HG02885 (cell line): Measurements from ENCODE around the gene VLDLR.

ENCODE experiments used
- ATAC-seq: cut with Tn5 transposase; IDR thresholded peaks from one replicate; pipeline ENCODE4 v1.9.1; 2021; ENCODE audit warnings: mild to moderate bottlenecking; ENCODE audit not compliant: unreplicated experiment, poor library complexity

The VLDLR gene

GRCh38 chr9:2657427-2657826 is 35.8 kb downstream of the VLDLR start:
- ATAC-seq: peak; percentile 73

GRCh38 chr9:2662496-2662895 is 40.9 kb downstream of the VLDLR start:
- no peak for ATAC-seq

GRCh38 chr9:2663461-2664173 is 42.0 kb downstream of the VLDLR start:
- no peak for ATAC-seq

GRCh38 chr9:2664174-2665065 is 42.8 kb downstream of the VLDLR start:
- ATAC-seq: no peak

GRCh38 chr9:2666569-2666968 is 45.0 kb downstream of the VLDLR start:
- no peak for ATAC-seq

- no peak for ATAC-seq
These were observed 51.6 kb downstream of the VLDLR start for GRCh38 chr9:2673161-2673560.

GRCh38 chr9:2674141-2674824 is 52.7 kb downstream of the VLDLR start:
- no peak for ATAC-seq

- no peak for ATAC-seq
These were observed 54.2 kb downstream of the VLDLR start for GRCh38 chr9:2675834-2676233.

- no peak for ATAC-seq
These were observed 54.9 kb downstream of the VLDLR start for GRCh38 chr9:2676466-2676865.

GRCh38 chr9:2677915-2678889 is 56.6 kb downstream of the VLDLR start:
- ATAC-seq: no peak

GRCh38 chr9:2679011-2679410 is 57.4 kb downstream of the VLDLR start:
- ATAC-seq: no peak

GRCh38 chr9:2681981-2682380 is 60.4 kb downstream of the VLDLR start:
- ATAC-seq: no peak

- ATAC-seq: no peak
These were observed 65.3 kb downstream of the VLDLR start for GRCh38 chr9:2686911-2687310.

GRCh38 chr9:2688636-2689035 is 67.0 kb downstream of the VLDLR start:
- ATAC-seq: no peak

- no peak for ATAC-seq
These were observed 69.6 kb downstream of the VLDLR start for GRCh38 chr9:2691212-2691611.

GRCh38 chr9:2691626-2692025 is 70.0 kb downstream of the VLDLR start:
- no peak for ATAC-seq

GRCh38 chr9:2693056-2693455 is 71.5 kb downstream of the VLDLR start:
- ATAC-seq: no peak

- no peak for ATAC-seq
These were observed 75.9 kb downstream of the VLDLR start for GRCh38 chr9:2697492-2697891.

GRCh38 chr9:2700398-2700797 is 78.8 kb downstream of the VLDLR start:
- no peak for ATAC-seq
